HG02678 (cell line): ENCODE data around the gene ARHGAP4.

ENCODE experiments used
- ATAC-seq: cut with Tn5 transposase; IDR thresholded peaks from one replicate; pipeline ENCODE4 v1.9.1; 2021; ENCODE audit warnings: mild to moderate bottlenecking, moderate library complexity; ENCODE audit not compliant: unreplicated experiment

Gene ARHGAP4

DNA sequence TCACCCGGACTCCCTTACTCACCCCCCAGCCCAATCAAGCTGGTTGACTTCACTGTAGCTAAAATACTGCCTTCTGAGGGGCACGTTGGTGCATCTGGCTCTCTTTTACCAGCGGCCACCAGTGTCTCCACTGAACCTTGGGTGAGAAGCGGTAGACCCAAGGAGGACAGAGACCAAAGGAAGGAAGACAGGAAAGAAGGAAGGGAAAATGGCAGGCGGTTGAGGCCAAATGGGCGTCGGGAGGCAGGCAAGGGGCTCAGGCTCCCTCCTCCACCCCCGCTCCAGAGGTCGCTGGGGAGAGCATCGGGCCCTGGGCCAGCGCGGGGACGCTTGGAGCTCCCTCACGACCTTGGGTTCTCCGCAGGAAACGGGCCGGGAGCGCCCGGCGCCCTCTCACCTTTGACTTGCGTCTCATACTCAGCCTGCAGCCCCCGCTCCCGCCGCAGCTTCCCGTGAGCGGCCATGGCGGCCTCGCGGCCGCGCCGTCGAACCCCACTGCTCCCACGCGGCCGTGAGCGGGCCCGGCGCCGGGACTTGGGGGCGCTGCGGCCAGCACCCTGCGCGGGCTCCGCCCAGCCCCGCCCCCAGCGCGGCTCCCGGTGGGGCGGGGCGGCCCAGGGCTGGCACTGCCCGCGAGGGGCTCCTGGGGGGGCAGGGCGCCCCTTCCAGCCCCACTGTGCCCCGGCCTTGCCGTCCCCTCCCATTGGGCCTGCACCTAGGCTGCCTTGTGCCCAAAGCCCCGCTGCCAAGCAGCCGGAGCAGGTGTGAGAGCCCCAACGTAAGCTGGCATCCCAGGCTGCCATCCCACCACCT, at the start of gene ARHGAP4:
Gene ARHGAP4, minus strand, starts transcription at position 526 of the 813 bp plus-strand sequence. Its CDS starts 62 bp downstream, at position 464.
- ATAC-seq = no peak

DNA sequence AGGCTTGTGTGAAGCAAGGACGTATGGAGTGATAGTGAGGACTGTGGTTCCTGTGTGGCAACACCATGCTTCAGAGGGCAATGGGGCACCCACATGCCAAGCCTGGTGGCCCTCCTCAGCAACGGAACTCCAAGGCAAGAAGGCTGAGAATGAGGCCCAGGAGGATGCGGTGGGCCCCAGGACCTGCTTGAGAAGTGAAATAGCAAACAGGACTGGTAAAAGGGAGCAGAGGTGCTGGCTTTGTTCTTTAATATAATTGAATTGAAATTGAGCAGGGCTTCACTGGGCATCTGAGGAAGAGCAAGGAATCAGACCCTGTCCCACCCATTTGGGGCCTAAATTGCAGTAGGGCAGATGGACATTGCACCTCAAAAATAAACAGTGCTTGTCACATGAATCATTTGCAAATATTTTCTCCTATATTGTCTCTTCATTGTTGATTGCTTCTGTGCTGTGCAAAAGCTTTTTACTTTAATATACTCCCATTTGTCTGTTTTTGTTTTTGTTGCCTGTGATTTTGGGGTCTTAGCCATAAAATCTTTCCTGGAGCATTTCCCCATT, 48.7 kb upstream of the ARHGAP4 start:
- no peak for ATAC-seq

DNA sequence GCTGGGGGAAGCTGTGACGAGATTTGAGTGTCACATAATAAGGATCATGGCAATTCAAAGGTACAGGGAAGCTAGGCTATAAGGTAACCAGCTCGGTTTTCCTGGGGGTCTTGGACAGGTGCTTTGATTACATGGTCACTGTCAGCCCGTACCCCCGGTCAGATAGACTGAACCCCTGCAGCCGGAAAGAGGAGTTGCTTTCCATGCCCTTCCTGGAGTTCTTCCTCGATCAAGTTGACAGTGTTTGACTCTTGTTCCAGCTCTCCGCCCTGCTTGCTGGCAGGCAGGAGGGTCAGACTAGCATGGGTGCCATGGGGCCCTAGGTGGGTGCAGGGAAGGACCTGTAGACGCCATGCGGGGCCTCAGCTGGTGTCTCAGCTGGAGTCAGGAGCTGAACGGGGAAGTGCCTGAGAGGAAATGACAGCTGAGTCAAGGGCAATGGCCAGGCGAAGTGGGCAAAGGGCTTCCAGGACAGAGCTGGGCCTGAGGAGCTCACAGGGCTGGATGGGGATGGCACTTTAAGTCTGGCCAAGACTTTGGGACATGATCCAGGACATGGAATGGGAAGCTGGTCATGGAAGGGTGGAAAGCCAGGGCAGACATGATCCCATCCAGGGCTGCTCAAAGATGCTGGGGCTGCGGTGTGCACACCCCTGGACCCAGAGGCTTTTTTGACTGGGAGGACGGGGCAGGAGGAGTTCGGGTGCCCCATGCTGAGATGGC, 48.1 kb upstream of the ARHGAP4 start:
- no peak for ATAC-seq

DNA sequence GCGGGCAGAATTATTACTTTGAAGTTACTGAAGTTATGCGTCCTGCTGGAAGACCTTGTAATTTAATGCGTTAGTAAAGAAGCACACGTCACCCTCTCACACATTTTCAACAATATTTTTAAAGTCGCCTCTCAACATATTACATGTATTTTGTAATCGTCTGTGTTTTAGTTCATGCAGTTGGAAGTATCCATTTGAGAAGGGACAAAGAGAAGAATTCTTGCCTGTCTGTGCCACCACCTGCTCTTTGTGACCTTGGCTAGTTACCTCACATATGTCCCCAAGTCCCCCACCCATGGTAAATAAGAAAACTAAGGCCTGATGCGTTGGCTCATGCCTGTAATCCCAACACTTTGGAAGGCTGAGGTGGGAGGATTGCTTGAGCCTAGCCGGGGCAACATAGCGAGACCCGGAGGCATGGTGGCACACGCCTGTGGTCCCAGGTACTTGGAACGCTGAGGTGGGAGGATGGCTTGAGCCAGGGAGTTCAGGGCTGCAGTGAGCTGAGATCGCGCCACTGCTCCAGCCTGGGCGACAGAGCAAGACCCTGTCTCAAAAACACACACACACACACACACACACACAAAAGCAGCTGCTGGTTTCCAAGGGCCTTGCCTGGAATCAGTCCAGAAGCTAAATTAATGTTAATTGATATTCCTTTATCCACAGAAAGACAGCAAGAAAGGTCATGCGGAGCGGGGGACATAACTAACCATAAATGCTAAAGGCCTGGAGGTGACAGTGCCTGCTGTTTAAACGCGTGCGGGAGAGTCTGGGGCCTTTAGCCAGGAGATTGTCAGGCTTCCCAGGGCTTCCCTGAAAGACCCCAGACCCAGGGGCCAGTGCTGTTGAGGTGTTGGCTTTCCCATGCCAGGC, 47.3 kb upstream of the ARHGAP4 start:
- no peak for ATAC-seq

DNA sequence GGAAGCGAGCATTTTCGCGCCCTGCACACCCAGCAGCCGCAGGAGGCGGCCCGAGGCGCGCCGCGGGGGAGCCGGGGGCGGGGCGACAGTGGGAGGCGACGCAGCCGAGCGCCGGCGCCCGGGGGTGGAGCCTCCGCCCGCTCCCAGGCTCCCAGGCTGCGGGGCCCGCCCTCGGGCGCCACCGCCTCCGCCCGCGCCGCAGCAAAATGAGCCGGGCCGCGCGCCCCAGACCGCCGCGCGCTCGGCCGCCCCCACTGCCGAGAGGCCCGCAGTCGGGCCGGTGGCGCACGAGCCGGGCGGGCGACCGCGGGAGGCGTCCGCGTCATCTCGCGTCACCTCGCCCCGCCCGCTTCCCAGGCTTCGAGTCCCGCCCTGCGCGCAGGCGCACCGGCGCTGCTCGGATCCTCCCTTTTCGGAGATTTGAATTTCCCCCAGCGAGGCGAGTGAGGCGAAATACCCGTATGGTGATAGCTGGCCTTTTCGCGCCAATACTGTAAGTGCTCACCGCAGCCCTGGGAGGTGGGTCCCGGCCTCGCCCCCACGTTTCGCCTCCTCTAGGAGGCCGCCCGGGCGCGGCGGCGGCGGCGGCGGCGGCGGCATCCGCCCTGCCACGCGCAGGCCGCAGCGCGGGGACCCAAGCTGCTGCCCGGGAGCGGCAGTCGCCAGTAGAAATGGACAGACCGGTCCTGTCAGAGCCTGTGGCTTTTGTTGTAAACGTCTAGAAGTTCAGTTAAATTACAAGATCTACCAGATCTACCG, 46.5 kb upstream of the ARHGAP4 start, which contains the start of gene TMEM187:
Gene TMEM187, plus strand, starts transcription at position 387 of the 759 bp plus-strand sequence. CDS start 9,309 bp downstream, outside the sequence.
- peak; percentile 54 for ATAC-seq

DNA sequence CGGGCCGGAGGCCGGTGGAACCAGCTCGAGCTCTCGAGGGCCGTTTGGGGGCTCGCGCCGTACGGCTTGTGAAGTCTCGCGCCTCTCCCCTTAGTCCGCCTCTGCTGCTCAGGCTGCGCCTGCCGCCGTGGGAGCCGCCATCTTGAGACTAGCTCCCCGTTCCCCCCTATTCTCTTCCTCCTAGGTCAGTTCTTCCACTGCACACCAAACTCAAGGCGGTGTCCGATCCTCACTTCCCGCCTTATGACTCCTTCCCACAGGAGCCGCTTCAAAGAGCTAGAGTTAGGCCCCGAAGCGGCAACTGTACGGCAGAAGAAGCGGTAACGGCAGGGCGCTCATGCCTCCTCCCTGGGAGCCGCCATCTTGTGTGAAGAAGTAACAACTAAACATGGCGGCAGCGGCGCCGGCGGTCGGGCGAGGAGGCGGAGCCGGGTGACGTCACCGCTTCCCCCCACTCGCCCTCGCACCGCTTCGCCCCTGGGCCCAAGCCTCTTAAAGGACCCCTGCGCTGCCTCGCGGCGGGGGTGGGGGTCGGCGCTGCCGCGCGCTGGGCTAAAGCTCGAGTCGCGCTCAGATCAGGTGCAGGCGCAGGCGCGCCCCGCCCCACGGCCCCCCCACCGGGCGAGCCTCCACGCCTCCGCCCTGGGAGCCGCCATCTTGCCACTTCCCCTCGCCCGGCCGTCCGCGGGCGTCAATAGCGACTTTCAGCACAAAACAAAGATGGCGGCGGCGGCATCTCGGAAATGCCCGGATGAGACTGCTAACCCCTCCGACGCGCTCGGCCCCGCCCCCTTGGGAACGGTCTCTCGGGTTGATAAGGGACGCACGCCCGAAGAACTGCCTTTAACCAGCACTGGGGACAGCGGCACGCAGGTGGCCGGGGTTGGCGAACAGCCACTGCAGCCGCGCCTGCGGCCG, 45.6 kb upstream of the ARHGAP4 start, which contains the start of gene HCFC1:
Gene HCFC1, minus strand, starts transcription at position 369 of the 918 bp plus-strand sequence. CDS start 978 bp downstream, outside the sequence.
- peak; percentile 40 for ATAC-seq

DNA sequence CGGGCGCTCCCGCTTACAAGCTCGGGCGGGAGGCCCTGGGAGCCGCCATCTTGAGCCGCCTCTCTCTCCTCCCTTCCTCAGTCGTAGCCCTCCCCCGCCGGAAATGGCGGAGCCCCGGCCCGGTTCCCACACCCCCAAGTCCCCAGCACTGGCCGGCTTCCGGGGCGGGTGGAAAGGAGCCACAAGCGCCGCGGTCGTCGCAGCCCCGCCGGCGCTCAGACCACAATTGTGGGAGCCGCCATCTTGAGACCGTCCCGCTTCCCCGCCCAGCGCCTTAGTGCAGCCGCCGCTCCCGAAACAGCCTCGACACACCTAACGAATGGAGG, 45.0 kb upstream of the ARHGAP4 start:
- ATAC-seq = peak; percentile 37

DNA sequence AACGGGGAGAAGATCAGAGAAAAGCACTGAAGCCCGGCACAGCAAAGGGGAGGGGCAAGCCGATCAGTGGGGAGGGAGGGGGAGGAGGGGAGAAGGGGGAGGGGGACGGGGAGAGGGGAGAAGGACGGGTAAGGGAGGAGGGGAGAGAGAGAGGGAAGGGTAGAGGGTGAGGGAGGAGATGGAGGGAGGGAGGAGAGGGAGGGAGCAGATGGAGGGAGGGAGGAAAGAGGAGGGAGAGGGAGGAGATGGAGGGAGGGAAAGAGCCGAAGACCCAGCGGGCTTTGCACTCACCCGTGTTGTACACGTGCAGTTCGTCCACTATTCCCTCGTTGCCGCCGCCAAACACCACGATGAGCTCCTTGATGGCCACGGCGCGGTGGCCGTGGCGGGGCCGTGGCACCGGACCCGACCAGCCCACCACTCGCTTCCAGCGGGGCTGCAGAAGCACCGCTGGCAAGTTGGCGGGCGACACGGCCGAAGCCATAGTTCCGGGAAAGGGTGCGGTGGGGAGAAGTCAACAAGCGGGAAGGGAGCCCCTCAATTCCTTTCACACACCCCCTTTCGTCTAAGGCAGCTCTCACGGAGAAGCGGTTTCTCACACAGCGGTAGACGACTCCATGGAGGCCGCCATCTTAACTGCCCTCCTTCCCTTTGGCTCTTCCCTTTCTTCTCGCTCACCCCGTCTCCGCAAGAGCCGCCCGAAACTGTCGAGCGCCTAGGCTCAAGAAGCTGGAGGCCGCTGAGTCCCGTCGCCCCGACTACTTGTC, 44.5 kb upstream of the ARHGAP4 start:
- peak; percentile 2 for ATAC-seq

DNA sequence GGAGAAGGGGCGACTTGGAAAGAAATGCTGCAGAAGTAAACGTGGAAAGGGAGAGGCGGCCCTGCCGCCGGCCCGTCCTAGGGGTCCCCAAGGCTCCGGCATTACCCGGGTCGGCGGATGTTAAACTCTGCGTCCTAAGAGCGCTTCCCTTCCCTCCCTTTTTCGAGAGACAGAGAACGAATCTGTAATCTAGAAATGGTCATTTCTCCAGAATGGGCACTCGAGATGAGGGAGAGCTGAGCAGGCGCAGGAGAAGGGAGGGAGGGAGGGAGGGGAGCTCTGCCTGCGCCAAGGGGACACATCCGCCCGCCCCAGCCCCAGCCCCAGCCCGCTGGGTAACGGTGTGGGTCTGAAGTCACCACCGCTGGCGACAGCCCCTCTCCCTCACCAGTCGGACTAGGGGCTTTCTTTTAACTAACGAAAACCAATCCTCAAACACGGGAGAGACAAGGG, 43.9 kb upstream of the ARHGAP4 start:
- no peak for ATAC-seq

DNA sequence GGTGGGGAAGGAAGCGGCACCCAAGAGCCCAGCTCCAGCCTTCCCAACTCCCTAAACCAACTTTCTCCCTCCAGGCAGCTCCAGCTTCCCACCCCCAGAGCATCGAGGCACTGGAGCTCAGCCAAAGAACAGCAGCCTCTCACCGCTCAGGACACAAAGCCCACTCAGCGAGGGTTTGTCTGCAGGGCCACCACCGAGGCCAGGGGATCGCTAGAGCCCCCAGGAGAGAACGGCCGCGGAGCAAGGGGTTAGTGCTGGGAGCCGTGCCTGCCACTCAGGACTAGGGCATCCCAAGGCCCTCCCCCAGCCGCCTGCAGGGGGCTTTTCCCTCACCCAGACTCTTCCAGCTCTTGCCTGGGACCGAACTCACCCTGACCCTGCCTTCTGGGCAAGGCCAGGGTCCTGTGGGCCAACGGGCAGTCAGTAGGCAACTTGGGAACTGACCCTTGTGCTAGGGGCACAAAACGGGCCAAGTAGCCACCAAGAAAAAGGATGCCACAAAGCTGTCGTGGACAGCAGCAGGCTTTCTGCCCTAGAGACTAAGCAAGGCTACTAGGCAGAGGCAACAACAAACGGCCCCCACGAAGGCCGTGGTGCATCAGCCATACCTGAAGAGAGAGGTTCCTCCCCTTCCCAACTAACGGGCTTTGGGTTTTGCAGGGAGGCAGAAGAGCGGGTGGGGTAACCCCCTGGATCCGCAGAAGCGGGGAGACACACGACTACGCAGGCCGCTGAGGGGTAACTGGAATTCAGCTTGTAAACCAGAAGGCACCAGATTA, 43.2 kb upstream of the ARHGAP4 start:
- no peak for ATAC-seq

DNA sequence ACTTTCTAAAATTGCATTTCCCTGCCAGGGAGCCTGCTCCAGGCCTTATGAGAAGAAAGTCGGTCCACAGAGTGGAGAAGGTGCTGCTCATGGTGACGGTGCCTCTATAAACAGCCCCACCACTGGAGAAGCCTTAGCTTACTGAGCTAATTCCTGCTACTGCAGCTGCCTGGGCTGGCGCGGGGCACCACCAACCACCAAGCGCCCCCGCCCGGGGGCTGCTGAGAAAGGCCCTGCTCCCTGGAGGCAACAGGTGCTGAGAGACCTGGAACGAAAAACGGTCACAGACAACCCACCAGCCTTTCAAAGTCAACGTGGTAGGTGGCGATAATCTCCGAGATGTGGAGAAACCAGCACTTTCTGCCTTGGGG, 42.7 kb upstream of the ARHGAP4 start:
- ATAC-seq = no peak

DNA sequence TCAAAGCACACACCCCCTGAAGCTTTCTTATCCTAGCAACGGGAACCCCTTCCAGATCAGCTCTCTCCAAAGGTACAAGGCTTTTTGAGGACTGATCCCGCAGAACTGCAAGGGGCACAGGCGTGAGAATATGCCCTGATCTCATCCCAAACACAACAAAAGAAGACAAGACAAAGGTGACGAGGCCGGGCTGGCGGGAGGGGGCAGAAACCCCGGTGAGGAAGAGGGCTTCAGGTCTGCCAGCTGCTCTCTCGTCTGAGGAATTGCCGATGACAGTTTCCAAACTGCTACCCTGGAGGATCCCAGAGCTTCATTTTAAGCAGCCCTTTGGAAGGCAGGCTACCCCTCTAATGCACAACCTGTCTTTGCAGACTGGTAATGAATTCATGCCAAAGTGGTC, 42.2 kb upstream of the ARHGAP4 start:
- ATAC-seq = no peak

DNA sequence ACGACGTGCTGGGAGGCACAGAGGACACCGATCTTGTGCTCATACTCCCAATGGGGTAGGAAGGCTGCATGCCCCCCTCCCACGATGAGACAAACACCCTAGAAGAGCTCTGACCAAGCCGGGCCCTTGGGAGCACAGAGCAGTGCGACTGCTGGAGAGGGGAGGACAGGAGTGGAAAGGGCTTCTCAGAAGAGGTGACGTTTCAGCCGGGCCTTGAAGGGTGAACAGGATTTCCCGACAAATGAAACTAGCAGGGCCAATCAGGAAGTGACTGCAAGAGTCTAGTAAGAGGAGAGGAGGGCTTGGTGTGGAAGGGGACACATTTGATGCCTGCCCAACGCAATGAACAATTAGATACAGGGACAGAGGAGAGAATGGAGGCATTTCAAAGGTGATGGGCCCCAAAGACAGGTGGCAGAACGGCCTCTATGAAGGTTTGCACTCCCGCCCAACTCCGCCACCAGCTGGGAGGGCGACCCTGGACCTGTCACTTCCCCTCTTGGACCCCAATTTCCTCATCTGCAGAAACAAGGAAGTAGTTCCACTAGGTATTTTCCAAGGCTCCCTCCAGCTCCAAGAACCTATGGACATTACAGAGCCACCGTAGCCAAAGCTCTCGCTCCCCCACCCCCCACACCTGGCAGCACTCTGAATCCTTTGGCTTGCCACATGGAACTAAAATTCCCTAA, 41.6 kb upstream of the ARHGAP4 start:
- no peak for ATAC-seq

DNA sequence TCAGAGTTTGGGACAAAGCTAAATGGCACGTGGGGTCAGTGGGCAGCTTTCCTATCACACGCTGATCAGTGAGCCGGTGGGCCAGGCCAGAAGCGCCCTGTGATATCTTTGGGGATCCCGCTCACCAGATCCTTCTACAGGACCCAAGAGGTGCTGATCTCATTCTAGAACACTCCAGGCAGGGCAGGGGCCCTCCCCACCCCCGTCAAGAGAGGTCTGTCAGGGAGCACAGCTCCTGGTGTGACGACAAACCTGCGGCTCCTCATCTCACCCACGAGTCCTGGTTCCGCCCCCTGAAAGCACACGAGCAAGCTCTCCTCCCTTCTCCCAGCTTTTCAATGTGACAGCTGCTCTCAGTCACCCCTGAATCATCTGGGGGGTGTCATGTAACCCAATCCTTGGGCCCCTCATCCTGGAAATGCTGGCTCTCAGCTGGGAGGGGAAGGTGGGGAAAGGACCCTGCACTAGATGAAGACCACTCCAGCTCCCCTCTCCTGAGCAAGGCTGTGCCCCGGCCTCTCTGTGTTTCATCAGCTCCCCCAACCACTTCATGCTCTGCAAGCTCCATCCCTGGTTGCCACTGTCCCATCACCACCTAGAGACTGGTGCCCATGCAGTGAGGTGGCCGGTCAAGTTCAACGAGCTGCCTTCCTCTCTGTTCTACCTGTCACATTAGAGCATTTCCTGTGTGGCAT, 40.9 kb upstream of the ARHGAP4 start:
- no peak for ATAC-seq

DNA sequence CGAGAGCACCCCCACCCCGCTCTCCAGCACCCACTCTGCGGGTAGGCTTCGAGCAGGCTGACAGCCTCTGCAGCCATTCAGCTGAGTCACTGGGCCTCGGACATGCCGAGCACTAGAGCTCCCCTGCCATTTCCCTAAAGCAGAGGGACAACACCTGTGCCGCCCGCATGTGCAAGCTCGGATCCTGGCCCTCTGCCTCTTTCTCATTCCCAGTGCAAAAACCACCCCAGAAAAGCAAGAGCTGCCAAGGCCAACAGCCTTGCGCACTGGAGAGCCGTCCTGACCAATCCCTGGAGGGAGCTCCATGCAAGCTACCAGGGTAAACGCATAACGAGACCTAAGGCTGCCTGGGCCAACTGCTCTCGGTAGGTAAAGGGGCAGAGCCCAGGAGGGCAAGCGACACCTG, 40.2 kb upstream of the ARHGAP4 start:
- ATAC-seq = no peak

DNA sequence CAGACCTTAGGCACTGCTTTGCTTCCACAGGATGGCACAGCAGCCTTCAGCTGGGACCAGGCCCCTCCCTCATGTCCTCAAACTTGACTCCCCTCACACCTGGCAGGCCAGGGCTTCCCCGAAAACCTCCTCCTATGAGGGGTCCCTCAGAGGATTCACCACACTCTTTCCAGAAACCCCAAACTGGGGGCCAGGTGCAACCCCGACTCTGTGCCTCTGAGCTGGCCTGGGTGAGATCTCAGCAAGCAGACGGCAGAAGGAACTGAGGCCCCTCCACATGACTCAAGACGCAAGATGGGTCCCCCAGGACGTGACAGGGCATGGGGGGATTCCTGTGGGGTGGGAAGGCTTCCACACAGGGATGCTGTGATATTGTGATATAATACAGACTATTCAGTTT, 39.3 kb upstream of the ARHGAP4 start:
- no peak for ATAC-seq
